KMS-11 (cell line): Measurements from ENCODE around the gene JPH4.

Experiments used
- H2AFZ ChIP-seq: fragments of 200-600 bp; sonication (generic); 2 replicates; pipeline ENCODE4 v1.6.1; 2016; ENCODE audit warnings: antibody characterized with exemption, mixed run types, low read depth
- H3K27ac ChIP-seq: fragments of 200-600 bp; sonication (generic); 2 replicates; pipeline ENCODE4 v1.6.1; 2016; ENCODE audit warnings: mild to moderate bottlenecking, mixed run types
- H3K27me3 ChIP-seq: fragments of 200-600 bp; sonication (generic); 2 replicates; pipeline ENCODE4 v1.6.1; 2017; ENCODE audit warnings: mild to moderate bottlenecking, low read depth, mixed run types, moderate library complexity; ENCODE audit not compliant: insufficient read depth
- H3K36me3 ChIP-seq: fragments of 200-600 bp; sonication (generic); 2 replicates; pipeline ENCODE4 v1.6.1; 2017; ENCODE audit warnings: mild to moderate bottlenecking, mixed run types; ENCODE audit not compliant: insufficient read depth
- H3K4me1 ChIP-seq: fragments of 200-600 bp; sonication (generic); 2 replicates; pipeline ENCODE4 v1.6.1; 2016; ENCODE audit warnings: mild to moderate bottlenecking, low read depth, mixed run types; ENCODE audit not compliant: poor library complexity, severe bottlenecking
- H3K4me2 ChIP-seq: fragments of 200-600 bp; sonication (generic); 2 replicates; pipeline ENCODE4 v1.7.0; 2016; ENCODE audit warnings: mild to moderate bottlenecking, mixed run types
- H3K4me3 ChIP-seq: fragments of 200-600 bp; sonication (generic); IDR thresholded peaks from 2 replicates; pipeline ENCODE4 v1.6.1; 2017; ENCODE audit warnings: low read depth, low read length, mixed read lengths; ENCODE audit not compliant: insufficient read depth
- H3K79me2 ChIP-seq: fragments of 200-600 bp; sonication (generic); 2 replicates; pipeline ENCODE4 v1.6.1; 2016; ENCODE audit warnings: low read depth, mixed run types; ENCODE audit not compliant: insufficient read depth
- H3K9ac ChIP-seq: fragments of 200-600 bp; sonication (generic); 2 replicates; pipeline ENCODE4 v1.6.1; 2016; ENCODE audit warnings: mild to moderate bottlenecking, mixed run types
- H4K20me1 ChIP-seq: fragments of 200-600 bp; sonication (generic); 2 replicates; pipeline ENCODE4 v1.6.1; 2016; ENCODE audit warnings: mild to moderate bottlenecking, mixed run types; ENCODE audit not compliant: insufficient read depth
- CTCF ChIP-seq: fragments of 200-600 bp; sonication (generic); conservative IDR thresholded peaks from 2 replicates; pipeline ENCODE4 v1.6.1; 2017; ENCODE audit warnings: low read depth, mild to moderate bottlenecking, antibody characterized with exemption, low read length, moderate library complexity, mixed read lengths

JPH4 gene

GRCh38 chr14:23532658-23533057, 45.9 kb downstream of the JPH4 start:
- H3K36me3 ChIP-seq, result no peaks in the 10 kb centered on the region

GRCh38 chr14:23531391-23531790, 47.2 kb downstream of the JPH4 start:
- H2AFZ ChIP-seq, result no peak overlapping the region
- no peaks in the 10 kb centered on the region for H3K79me2 ChIP-seq
- no peaks in the 10 kb centered on the region for H3K36me3 ChIP-seq
- no peak overlapping the region for H3K4me3 ChIP-seq
- no peak overlapping the region for H3K27ac ChIP-seq
- no peak overlapping the region for H3K9ac ChIP-seq
- no peaks in the 10 kb centered on the region for H4K20me1 ChIP-seq
- H3K4me2 ChIP-seq, result no peak overlapping the region
- no peaks in the 10 kb centered on the region for H3K4me1 ChIP-seq
- no peaks in the 10 kb centered on the region for H3K27me3 ChIP-seq
- TF ChIP-seq CTCF, result no peak

More at GRCh38 chr14:23532658-23533057, 45.9 kb downstream of the JPH4 start:
- Histone ChIP-seq H3K27me3 (no peaks in the 10 kb centered on the region), H3K27ac (no peak overlapping the region), H2AFZ (no peak overlapping the region), H3K4me1 (no peaks in the 10 kb centered on the region), H3K79me2 (no peaks in the 10 kb centered on the region), H3K4me2 (no peak overlapping the region), H3K4me3 (no peak overlapping the region), H3K9ac (no peak overlapping the region), H4K20me1 (no peaks in the 10 kb centered on the region)
- no peak for TF ChIP-seq CTCF

GRCh38 chr14:23530375-23531055, 48.1 kb downstream of the JPH4 start:
- H3K4me1 ChIP-seq, result no peaks in the 10 kb centered on the region
- H3K4me2 ChIP-seq, result no peak overlapping the region
- TF ChIP-seq CTCF, result no peak
- H3K79me2 ChIP-seq, result no peaks in the 10 kb centered on the region
- no peaks in the 10 kb centered on the region for H4K20me1 ChIP-seq
- no peak overlapping the region for H3K27ac ChIP-seq
- H3K4me3 ChIP-seq, result no peak overlapping the region
- no peak overlapping the region for H3K9ac ChIP-seq
- H3K27me3 ChIP-seq, result no peaks in the 10 kb centered on the region
- no peak overlapping the region for H2AFZ ChIP-seq
- no peaks in the 10 kb centered on the region for H3K36me3 ChIP-seq

- Histone ChIP-seq H3K27me3 (no peaks in the 10 kb centered on the region), H3K4me2 (no peak overlapping the region), H3K27ac (no peak overlapping the region), H2AFZ (no peak overlapping the region), H3K9ac (no peak overlapping the region), H3K4me3 (no peak overlapping the region), H3K4me1 (no peaks in the 10 kb centered on the region), H4K20me1 (no peaks in the 10 kb centered on the region), H3K79me2 (no peaks in the 10 kb centered on the region), H3K36me3 (no peaks in the 10 kb centered on the region)
- TF ChIP-seq CTCF, result no peak
Observed at GRCh38 chr14:23529016-23529415, 49.6 kb downstream of the JPH4 start.
